GM19324 (cell line): ENCODE measurements around the gene JAKMIP1.
"Not testable (repeated sequence)": the region's sequence is repeated elsewhere in the genome, so short reads cannot be mapped to it uniquely, and the experiment has no call there.

Experiments
- ATAC-seq: cut with Tn5 transposase; IDR thresholded peaks from one replicate; pipeline ENCODE4 v1.9.1; 2021; ENCODE audit warnings: mild to moderate bottlenecking, moderate library complexity; ENCODE audit not compliant: unreplicated experiment, low FRiP score

JAKMIP1 gene

DNA sequence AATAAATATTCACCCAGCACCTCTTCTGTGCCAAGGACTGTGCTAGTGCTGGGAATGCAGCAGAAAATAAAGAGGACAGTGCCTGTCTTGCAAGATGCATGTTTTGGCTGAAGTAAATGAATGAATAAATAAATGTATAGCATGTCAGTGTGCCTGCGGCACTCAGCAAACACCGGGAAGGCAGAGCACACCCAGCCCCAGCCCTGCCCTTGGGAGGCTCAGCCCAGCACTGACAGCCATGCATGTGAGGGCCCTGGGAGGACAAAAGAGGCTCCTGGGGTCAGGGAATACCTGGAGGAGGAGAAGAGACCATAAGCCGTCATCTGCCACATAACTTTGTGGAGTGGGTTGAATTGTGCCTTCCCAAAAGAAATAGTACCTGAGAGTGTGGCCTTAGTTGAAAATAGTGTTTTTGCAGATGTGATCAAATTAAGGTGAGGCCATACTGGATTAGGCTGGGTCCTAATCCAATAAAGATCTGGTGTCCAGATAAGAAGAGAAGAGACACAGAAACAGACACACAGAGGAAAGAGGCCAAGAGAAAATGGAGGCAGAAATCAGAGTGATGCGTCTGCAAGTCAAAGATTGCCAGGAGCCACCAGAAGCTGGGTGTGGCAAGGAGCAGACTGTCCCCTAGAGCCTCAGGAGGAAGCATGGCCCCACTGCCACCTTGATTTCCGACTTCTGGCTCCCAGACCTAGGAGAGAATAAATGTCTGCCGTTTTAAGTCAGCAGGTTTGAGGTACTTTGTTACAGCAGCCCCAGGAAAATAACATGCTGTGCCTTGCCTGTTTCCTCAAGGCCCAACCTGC lies 198.5 kb downstream of the JAKMIP1 start:
- no peak for ATAC-seq

DNA sequence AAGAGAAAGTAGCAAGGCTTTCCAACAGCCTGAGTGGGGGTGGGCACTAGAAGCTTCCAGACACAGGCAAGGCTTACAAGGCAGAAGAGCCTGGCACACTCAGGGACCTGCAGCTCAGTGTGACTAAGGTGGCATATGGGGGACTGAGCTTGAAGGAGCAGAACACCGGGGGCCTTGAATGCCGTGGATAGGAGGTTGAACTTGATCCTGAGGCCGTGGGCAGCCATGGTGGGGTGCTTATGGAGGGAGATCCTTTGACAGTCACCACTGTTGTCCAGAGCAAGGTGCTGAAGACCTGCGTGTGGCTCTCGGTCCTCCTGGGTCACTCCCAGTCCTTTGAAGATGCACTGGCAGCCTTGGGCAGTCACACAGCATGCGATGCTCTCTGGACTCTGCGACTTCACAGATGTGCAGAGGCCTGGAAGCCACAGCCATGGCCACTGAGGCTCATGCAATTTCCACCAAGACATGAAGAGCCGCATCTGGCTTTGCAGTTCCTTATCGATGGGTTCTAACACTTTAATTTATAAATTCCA lies 200.5 kb downstream of the JAKMIP1 start:
- ATAC-seq, result no peak

DNA sequence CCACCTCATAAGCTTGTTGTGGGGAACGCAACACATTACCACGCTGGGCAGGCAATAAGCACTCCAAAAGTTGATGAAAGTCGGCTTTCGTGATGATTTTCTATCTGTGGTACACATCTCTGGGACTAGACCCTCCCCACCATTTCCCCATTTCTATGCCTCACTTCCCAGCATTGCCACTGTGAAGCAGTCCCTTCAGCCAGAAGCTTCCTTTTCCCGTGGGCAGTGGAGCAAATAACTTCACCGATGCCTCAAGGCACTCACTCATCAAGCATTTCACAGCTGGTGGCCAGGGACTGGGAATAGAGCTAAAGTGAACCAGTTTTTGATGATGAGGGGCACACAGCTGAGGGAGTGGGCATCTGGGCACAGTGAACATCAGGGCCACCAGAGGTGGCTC lies 201.0 kb downstream of the JAKMIP1 start:
- no peak for ATAC-seq

DNA sequence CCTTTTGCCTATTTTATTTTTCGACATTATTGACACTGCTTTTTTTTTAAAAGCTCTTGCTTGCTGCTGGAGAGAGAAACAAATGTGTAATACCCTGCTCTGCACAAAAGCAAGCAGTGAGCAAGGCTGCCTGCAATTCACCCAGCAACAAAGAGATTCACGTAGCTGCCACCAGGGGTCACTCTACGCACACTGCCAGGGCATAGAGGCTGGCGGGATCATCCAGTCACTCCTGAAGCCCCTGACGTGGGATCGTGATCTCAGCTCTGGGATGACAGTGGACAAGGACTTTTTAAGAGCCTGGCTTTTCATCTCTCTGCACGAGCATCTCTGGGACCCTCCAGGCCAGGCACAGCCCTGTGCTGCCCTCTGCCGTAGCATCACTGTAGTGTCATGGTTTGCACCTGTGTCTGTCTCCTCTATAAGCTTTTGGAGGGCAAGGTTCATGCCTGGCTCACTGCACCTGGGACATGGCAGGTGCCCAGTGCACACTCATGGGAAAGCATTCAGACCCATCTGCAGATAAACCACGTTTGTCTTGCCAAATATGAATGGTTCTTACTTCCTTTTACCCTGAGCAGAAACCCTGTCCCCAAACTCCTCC lies 201.9 kb downstream of the JAKMIP1 start:
- ATAC-seq, result no peak

DNA sequence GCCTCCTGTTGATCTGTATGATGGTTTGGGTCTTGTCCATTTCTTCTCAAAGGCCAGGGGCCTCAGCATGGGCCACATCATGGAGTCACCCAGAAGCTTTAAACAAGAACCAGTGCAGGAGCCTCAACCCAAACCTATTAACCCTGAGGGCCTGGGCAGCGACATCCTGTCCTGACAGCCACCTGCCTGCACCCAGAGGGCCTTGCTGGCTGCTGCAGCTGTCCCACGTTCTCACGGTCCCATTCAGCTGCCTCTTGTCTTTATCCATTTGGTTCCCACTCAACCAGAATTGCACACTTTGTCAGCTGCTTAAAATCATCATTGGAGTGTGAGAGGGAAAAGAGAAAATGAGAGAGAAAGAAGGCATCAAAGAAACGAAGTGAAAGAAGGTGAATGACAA lies 203.7 kb downstream of the JAKMIP1 start:
- no peak for ATAC-seq

DNA sequence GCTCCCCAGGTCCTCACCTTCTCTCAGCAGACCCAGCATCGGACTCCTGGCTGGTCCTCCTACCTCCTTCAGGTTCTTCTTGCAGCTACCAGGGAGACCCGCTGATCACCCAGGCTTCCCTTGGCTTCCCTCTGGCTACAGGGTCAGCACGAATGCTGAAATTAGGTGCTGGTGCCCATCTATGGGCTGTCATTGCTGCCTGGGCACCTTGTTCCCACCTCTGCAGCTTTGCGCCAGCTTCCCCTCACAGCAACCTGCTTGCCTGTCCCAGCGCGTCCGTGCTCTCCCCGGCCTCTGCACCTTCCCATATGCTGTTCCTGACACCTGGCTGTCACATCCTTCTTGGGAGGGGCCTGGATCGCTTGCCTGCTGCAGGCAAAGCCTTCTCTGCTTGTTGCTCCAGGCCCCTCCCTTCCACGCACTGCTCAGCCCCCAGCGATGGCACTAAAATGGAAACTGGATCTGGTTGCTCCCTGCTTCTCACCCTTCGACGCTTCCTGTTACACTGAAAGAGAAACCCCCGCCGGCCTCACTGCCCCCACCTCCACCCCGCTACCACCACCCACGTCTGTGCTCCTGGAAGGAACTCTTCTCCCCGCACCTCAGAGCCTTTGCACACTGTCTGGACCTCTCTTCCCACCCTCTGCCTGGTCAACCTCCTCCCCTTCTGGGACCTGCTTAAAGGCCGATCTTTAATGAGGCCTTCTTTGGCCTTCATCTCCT lies 204.3 kb downstream of the JAKMIP1 start:
- ATAC-seq, result no peak

DNA sequence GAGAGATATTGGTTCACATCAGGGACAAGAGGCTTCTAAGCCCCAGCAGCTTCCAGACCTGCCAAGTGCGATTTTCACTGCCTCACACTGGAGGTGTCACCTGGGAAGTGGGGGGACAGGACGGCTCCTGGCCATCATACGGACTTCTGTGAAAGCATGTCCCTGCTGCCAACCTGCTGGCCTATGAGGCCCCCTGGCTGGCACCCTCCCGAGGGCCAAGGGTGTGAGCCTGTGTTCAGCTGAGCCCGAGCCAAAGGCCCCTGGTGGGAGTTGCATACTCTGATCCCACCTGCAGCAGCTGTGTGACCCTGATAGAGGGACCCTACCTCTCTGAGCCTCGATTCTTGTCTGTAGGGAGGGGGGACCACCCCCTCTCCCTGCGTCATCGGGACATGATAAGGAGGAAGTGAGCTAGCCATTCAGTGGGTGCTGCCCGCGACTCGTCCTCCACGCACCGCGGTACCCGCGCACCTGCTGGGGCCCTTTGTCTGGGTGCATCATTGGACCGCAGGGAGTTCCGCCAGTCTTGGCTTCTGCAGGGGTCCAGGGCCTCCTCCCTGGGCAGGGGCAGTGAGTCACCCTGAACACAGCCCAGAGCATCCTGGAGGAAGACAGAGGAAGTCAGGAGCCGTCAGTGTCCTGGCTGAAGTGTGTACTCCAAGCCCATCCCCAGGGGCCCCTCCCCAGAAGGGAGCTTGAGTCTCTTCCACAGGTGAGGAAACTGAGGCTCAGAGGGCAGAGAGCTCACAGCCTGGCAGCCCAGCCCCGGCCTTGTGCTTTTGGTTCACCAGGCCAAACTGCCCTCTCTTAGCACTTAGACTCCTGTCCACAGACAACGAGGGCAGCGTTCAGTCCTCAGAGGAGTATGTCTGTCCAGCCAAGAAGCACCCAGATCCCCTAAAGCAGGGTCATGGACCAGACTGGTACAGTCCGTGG lies 206.2 kb downstream of the JAKMIP1 start:
- no peak for ATAC-seq

DNA sequence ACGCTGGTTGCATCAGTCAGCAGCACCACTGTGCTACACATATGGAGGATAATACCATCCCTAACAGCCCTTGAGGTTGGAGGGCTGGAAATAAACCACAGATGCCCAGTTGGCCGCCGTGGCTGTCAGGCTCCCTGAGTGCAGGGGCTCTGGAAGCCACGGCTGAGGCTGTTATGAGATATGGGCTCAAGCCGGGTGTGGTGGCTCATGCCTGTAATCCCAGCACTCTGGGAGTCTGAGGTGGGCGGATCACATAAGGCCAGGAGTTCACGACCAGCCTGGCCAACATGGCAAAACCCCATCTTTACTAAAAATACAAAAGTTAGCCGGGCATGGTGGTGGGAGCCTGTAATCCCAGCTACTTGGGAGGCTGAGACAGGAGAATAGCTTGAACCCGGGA lies 207.0 kb downstream of the JAKMIP1 start:
- not testable (repeated sequence) for ATAC-seq

DNA sequence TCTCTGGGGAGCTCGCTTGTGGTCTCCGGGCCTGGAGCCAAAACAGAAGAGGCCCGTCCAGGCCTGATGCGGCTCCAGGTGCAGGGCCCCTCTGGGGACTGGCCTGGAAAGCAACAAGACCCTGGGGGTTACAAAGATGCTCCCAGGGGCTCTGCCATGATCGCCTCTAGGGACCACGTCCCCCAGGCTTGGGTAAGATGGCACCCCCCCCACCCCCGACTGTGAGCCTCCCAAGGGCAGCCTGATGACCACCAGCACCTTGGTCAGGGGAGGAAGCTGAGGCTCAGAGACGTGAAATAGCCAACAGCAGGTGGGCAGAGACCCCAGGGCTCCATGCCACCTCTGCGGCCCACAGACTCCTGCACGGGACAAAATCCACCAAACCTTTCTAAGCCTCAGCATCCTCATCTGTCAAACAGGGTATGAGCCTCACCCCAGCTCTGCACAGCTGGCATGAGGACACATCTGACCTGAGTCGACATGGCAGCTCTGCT lies 207.5 kb downstream of the JAKMIP1 start:
- no peak for ATAC-seq

DNA sequence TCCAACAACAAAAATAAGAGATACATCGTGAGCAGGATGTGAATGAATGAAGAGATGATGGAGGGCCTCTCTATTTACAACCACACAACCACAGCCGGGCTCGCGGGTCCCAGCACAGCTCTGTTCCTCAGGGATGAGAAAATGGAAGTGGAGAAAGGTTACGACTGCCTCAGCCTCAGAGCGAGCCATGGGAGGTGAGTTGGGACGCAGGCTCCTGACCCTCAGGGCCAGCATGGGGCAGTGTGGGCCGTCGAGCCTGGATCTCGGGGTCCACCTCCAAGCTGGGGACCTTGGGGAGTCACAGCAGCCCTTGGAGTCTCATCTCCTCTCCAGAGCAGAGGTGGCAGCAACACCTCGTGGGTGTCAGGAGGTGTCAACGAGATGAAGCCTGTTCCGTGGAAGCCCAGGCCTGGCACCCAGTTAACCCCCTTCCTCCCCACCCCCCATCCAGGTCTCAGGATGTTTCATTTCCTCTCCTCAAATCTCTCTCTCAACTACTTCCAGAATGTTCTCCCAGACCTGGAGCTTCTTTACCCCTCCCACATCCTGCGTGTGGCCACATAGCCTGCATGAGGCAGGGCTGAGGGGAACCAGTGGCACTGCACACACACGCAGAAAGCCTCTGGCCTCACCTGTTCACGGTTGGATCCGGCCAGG lies 208.1 kb downstream of the JAKMIP1 start:
- ATAC-seq, result no peak

DNA sequence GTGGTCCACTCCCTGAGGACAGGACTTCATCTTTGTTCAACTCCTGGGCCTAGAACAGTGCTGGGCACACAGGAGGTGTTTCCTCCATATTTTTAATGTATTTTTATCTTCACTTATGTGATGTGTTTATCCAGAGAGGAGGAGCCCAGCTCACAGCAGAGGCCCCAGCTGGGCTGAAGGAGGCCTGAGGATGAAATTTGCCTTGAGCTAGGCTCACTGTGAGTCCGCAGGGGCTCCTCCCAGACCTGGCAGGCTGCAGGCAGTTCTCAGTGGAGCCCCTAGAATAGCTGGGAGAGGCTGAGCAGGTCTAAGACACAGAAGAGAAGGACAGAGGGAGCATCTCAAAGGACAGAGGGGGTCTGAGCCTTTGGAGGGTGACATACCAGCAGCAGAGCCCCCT lies 208.9 kb downstream of the JAKMIP1 start:
- ATAC-seq, result no peak

DNA sequence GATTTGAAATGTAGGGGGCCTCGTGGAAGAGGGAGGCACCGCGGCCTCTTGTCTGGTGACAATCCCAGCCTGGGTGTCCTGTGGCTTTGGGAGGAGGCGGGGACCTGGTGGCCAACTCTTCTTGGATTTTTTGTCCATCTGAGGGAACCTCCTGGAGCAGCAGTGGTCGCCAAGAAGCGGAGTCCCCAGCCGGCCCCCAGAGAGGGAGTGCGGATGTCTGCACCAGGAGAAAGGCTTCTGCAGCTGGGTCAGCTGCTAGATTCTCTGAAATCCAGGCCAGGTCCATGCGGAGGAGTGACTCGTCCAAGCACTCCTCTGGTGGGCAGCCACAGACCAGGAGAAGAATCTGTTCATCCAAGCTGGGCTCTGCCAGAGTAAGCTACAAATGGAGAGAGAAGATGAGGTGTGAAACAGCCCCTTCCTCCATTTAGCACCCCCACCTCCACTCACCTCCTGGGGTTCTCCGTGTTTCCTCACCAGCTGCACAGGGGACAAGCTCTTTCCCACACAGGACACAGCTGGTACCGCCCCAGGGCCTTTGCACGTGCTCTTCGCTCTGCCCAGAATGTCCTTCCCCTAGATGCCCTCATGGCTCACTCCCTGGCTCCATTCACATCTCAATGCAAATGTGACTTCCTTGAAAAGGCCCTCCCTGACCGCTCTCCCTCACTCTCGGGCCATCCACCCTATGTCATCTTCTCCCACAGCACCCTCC lies 209.7 kb downstream of the JAKMIP1 start:
- no peak for ATAC-seq

DNA sequence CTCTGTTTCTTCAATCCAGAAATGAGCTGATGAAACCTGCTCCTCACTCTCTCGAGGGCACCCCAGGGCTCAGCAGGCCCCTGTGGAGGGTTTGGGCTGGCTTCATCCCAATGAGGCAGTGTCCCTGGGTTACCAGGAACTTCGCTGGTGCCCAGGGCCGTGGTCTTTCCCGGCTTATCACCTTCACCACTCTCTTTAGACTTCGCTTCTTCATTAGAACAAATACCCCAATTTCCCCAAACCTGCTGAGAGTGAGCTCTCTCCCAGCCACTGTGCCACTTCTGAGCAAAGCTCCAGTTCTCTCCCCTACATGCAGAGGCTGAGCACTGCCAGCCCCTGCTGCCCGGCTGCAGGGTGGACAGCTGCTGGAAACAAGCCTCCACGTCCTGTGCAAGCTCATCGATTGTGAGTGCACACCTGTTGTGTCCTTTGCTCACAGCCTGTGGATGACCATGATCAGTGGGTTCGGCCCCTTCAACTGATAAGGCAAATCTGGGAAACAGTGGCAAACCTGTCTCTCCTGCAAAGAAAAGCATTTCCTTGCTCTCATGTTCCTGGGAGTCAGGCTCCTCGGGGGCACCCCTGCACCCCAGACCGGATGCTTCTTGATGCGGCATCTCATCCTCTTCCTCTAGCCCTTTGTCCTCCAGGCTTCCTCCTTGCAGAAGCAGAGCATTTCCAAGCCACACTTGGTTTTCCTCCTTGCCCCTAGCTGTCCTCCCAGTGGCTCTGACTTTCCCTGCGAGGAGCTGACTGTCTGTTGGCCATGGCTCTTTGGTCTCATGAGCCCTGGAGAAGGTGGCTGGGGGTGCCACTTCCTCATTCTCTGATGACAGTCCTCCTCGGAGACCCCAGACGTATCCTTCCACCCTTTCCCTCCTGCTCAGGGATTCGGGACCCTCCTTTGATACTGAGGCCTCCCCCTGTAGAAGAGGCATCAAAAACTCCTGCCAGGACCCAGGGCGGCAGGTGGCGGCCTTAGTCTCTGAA lies 210.8 kb downstream of the JAKMIP1 start:
- no peak for ATAC-seq

DNA sequence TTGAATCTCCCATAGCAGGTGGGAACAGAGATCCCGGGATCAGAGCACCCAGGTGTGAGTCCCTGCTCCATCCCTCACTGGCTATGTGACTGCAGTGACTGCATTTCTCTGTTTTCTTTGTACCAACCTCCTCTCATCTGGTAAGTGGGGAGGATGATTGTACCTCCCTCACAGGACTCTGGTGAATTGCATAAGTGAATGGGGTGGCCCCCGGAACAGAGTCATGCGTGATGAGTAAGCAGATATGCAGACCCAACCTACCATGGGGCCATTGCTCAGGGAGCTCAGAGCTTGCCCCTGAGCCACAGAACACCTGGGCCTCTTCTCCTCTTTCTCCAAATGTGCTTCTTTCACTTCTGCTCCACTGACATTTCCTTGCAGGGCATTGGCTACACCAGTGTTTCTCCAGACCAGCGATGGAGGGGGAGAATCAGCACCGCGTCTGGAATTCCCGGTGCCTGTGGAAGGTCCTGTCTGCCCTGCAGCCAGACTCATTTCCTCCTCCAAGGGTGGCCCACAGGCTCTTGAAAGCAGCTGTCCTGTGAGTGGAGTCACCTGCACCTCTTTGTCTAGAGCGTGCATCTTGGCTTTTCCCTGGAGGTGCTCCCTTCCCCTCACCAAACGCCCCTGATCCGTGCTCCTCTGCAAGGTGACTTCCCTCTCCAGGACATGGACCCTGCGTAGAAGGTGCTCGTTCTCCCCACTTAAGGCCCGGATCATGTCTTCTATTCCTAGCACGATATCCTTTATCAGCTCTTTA lies 212.1 kb downstream of the JAKMIP1 start:
- no peak for ATAC-seq

DNA sequence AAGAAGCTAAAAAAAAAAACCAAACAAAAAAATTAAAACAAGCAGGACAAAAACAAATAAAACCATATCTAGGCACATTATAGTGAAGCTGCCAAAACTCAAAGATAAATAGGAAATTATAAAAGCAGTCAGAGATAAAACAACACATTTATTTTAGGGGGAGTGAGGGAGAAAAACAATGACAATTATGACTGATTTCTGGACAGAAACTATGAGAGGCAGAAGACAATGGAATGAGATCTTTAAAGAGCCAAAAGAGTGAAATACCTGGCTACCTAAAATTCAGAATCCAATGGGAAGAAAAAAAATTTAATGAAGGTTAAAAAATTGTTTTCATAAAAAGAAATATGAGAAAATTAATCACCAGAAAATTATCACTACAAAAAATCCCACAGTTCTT lies 215.5 kb downstream of the JAKMIP1 start:
- ATAC-seq, result no peak

DNA sequence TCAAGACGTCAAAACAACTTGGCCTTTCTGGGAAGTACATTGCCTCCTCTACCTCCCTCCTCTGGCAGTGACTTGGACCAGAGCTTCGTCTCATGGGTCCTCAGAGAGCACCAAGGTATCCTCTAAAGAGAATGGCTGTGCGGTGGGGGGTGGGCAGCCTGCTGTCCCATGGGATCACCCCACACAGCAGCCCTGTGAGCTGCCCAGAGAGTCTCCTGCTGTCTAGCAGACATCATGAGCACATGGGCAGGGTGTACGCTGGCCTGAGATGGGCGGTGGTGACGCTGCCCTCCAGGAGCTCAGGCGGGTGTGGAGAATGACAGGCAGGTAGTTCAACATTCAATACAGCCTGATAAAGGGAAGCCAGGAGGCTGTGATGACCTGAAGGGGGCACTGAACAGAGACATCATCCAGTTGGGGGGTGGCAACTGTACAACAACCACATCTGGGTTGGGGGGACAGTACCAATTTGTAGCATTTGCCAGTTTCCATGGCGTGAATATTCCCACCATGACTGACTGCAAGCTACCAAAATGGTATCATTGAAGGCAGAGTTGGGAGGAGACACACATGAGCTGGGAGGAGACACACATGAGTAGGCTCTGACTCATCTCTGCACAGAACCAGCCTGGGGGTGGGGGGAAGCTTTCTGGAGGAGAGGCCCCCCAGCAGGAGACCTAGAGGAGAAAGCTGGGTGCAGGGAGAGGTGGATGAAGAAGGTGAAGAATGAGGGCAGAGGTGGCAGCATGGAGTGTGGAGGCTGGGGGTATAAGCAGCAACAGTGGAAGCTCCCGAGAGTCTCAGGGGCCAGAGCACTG lies 218.0 kb downstream of the JAKMIP1 start:
- ATAC-seq, result no peak
